Mucosa of rectum (tissue), 2 donors: ENCODE results near the gene ABTB2.
A peak's percentile ranks its signal among the peaks of the same experiment; 100 is the strongest.

ENCODE experiments used
- H3K27ac ChIP-seq, 2 donors: one replicate each; pipeline ENCODE4 v1.7.0; 2013; ENCODE audit warnings: inconsistent platforms in 2 of 2, low read depth in 2 of 2, low read length in 2 of 2
- H3K27me3 ChIP-seq, 2 donors: one replicate each; pipeline ENCODE4 v1.7.0; 2013; ENCODE audit warnings: low read length in 2 of 2; ENCODE audit not compliant: control insufficient read depth in 2 of 2, insufficient read depth in 2 of 2
- H3K36me3 ChIP-seq, 2 donors: one replicate each; pipeline ENCODE4 v1.7.0; 2013; ENCODE audit warnings: low read length in 2 of 2; ENCODE audit not compliant: control insufficient read depth in 2 of 2, insufficient read depth in 2 of 2
- H3K4me1 ChIP-seq, 2 donors: one replicate each; pipeline ENCODE4 v1.7.0; 2013; ENCODE audit warnings: low read length in 2 of 2, mild to moderate bottlenecking in 1 of 2; ENCODE audit not compliant: control insufficient read depth in 2 of 2, insufficient read depth in 2 of 2
- H3K4me3 ChIP-seq, 2 donors: one replicate each; pipeline ENCODE4 v1.7.0; 2013; ENCODE audit warnings: low read length in 2 of 2
- H3K9ac ChIP-seq, 2 donors: one replicate each; pipeline ENCODE4 v1.7.0; 2013; ENCODE audit warnings: low read length in 2 of 2, low read depth in 1 of 2, mild to moderate bottlenecking in 1 of 2
- H3K9me3 ChIP-seq, 2 donors: one replicate each; pipeline ENCODE4 v1.7.0; 2013; ENCODE audit warnings: low read length in 2 of 2; ENCODE audit not compliant: control insufficient read depth in 2 of 2
- donor health status: healthy.
- donor health status: Normal muscosa, but diverticular disease.

The ABTB2 gene

DNA sequence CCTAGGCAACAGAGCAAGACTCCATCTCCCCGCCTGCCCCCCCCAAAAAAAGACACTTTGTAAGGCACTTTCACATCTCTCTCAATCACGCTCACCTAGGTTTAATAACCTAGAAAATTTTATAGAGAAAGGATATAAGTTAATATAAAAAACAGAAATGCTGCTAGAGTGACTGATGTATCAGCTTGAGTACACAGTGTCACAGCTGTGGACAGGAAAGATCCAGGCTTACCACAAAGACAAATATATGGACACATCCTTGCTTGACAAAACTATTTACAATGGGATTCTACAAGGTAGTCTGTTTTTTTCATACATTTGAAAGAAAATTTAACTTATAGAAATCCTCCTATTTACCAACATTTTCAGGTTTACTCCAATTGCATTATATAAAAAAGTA, 96.7 kb downstream of the ABTB2 start:
- no peaks in the 10 kb centered on the region for H3K9me3 ChIP-seq
- no peaks in the 10 kb centered on the region for H3K27me3 ChIP-seq
- H3K9ac ChIP-seq: no peak overlapping the region
- no peaks in the 10 kb centered on the region for H3K36me3 ChIP-seq
- H3K4me1 ChIP-seq: peaks cover 0 to 18% of the 10 kb centered on the region in 2 donors
- H3K4me3 ChIP-seq: no peak overlapping the region
- H3K27ac ChIP-seq: no peak overlapping the region

DNA sequence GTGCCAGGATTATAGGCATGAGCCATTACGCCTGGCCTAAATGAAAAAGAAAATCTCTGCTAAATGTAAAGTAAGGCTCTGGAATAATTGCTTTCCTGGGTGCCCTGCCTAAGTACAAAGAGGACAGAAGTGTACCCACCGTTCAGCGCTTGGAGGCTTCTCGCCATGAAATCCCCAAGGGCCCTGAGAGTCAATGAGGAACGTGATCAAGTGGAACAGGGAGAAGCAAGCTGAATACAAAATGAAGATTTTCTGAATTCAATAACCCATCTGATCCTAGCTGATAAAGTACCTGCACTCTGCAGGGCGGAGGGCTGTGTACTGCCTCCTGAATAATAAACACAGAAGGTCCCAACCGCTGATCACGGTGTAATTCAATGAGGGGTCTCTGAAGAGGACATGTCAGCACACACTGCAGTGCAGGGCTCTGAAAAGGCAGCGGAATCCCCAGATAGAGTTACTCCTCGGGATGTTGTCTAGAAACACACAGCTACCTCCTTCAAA, 97.7 kb downstream of the ABTB2 start:
- no peak overlapping the region for H3K9ac ChIP-seq
- H3K4me1 ChIP-seq: peaks cover 0 to 18% of the 10 kb centered on the region in 2 donors
- H3K27ac ChIP-seq: no peak overlapping the region
- H3K4me3 ChIP-seq: no peak overlapping the region
- no peaks in the 10 kb centered on the region for H3K9me3 ChIP-seq
- H3K27me3 ChIP-seq: no peaks in the 10 kb centered on the region
- H3K36me3 ChIP-seq: no peaks in the 10 kb centered on the region

DNA sequence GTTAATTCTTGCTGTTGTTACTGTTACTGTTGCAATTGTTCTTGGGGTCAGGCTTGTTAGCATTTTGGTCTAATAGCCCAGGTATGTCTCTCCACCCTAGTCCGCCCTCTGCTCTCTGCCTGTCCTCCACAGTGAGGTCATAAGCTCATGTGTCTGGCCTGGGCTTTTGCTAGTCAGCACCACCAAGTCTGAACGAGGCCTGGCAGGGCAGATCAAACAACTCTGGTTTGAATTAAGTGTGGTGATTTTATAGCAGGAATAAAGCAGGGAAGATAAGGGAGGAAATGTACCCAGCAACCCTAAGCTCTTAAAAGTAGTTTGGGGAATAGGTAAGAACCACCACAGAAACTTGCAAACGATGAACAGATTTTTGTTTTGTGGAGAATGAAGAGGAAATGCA, 98.7 kb downstream of the ABTB2 start:
- Histone ChIP-seq H3K9me3 (no peaks in the 10 kb centered on the region), H3K4me3 (no peak overlapping the region), H3K4me1 (peaks cover 0 to 18% of the 10 kb centered on the region in 2 donors), H3K27ac (peak overlapping the region in 1 of 2 donors; percentile 9), H3K27me3 (no peaks in the 10 kb centered on the region), H3K9ac (no peak overlapping the region), H3K36me3 (no peaks in the 10 kb centered on the region)

GRCh38 chr11:34256626-34257025, 101.2 kb downstream of the ABTB2 start:
- peaks cover 0 to 8% of the 10 kb centered on the region in 2 donors for H3K4me1 ChIP-seq
- no peaks in the 10 kb centered on the region for H3K27me3 ChIP-seq
- no peaks in the 10 kb centered on the region for H3K36me3 ChIP-seq
- H3K9me3 ChIP-seq: no peaks in the 10 kb centered on the region
- no peak overlapping the region for H3K27ac ChIP-seq
- no peak overlapping the region for H3K9ac ChIP-seq
- no peak overlapping the region for H3K4me3 ChIP-seq

DNA sequence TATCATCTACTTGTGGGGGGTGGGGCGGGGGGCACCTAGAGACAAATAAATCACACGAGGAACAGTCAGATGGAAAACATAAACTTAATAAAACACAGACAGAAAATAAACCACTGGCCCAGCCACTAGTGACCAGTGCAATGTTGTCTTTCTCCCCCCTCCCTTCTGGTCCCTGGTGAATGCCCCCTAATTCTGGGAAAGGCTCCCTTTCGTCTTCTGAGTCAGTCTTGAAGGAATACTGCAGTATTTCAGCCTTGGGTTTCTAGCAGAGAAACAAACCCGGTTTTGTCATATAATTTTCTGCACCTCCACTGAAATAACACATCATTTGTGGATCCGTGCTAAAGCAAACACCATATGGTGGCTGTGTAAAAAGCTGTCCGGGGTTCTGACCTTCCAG, 101.7 kb downstream of the ABTB2 start:
- H3K27ac ChIP-seq: no peak overlapping the region
- no peak overlapping the region for H3K4me3 ChIP-seq
- no peaks in the 10 kb centered on the region for H3K9me3 ChIP-seq

DNA sequence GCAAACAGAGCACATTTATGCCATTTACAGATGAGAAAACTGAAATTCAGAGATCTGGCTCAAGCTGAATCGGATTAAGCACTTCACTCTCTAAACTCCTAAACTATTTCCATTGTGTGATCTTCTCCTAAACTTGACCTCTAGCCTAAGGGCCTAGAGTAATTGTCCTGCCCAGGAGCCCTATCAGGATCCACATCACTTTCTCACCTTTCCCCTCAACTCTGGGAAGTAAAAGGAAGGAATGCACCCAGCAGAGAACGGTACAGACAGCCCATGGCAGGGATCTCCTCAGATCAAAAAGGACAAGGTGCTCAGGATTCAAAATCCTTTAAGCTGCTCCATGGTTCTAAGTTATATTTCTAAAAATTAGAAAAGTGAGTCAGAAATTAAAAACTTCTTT, 102.7 kb downstream of the ABTB2 start:
- H3K9ac ChIP-seq: no peak overlapping the region
- H3K4me1 ChIP-seq: peaks cover 0 to 20% of the 10 kb centered on the region in 2 donors
- H3K27me3 ChIP-seq: no peaks in the 10 kb centered on the region
- no peak overlapping the region for H3K4me3 ChIP-seq
- H3K9me3 ChIP-seq: no peaks in the 10 kb centered on the region
- no peak overlapping the region for H3K27ac ChIP-seq
- H3K36me3 ChIP-seq: no peaks in the 10 kb centered on the region

More for the DNA sequence above, 101.7 kb downstream of the ABTB2 start:
- no peak overlapping the region for H3K9ac ChIP-seq
- no peaks in the 10 kb centered on the region for H3K27me3 ChIP-seq
- peaks cover 0 to 13% of the 10 kb centered on the region in 2 donors for H3K4me1 ChIP-seq
- no peaks in the 10 kb centered on the region for H3K36me3 ChIP-seq

- Histone ChIP-seq H3K9ac (no peak overlapping the region), H3K4me3 (no peak overlapping the region), H3K27ac (no peak overlapping the region), H3K27me3 (no peaks in the 10 kb centered on the region), H3K36me3 (no peaks in the 10 kb centered on the region), H3K4me1 (peaks cover 0 to 15% of the 10 kb centered on the region in 2 donors), H3K9me3 (no peaks in the 10 kb centered on the region)
These were observed 103.8 kb downstream of the ABTB2 start for GRCh38 chr11:34254011-34254410.

GRCh38 chr11:34252651-34253050, 105.2 kb downstream of the ABTB2 start:
- Histone ChIP-seq H3K9me3 (no peaks in the 10 kb centered on the region), H3K27ac (no peak overlapping the region), H3K27me3 (no peaks in the 10 kb centered on the region), H3K4me1 (peaks cover 0 to 12% of the 10 kb centered on the region in 2 donors), H3K4me3 (no peak overlapping the region), H3K9ac (no peak overlapping the region), H3K36me3 (no peaks in the 10 kb centered on the region)

DNA sequence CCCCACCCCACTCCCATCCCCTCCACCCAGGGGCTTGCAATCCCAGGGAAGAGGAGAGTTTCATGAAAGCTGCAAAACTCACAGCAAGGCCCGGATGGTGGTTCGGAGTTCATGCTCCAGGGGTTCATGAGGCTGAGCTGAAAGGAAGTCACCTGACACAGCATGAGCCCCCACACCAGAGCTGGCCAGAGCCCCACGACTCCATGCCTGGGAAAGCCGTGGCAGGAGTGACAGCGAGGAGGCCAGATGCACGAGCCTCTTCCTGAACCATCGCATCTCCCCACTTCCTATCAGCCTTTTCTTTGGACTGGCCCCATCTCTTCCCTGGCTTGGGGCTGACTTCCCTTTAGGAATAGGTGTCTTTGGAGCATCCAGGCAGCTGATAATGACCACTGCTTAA, 105.8 kb downstream of the ABTB2 start:
- no peak overlapping the region for H3K27ac ChIP-seq
- H3K27me3 ChIP-seq: no peaks in the 10 kb centered on the region
- H3K9me3 ChIP-seq: no peaks in the 10 kb centered on the region
- H3K9ac ChIP-seq: peak overlapping the region in 1 of 2 donors; percentile 6
- peaks cover 0 to 12% of the 10 kb centered on the region in 2 donors for H3K4me1 ChIP-seq
- H3K36me3 ChIP-seq: no peaks in the 10 kb centered on the region
- H3K4me3 ChIP-seq: no peak overlapping the region

DNA sequence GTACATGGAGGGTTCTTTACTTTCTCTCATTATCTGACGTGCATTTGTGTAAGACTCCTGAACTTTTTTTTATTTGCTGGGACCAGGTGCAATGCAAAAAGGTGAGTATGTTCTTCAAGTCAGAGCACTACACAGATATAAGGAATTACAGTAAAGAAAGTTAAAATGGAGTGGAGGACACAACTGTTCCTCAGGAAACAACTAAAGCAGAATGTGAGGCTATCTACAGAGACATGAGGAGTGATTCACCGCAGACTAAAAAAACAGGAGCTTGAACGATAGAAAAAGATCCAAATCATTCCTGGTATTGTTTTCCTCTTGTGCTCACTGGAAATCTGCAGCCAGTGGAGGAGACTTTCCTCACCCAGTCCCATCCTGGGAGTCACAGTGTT, 106.2 kb downstream of the ABTB2 start:
- H3K9me3 ChIP-seq: no peaks in the 10 kb centered on the region
- no peaks in the 10 kb centered on the region for H3K27me3 ChIP-seq
- peaks cover 0 to 12% of the 10 kb centered on the region in 2 donors for H3K4me1 ChIP-seq
- H3K4me3 ChIP-seq: peak overlapping the region; percentile 8 to 14
- peak overlapping the region in 1 of 2 donors; percentile 15 for H3K9ac ChIP-seq
- H3K36me3 ChIP-seq: no peaks in the 10 kb centered on the region
- H3K27ac ChIP-seq: no peak overlapping the region
